K562 (cell line): ENCODE measurements around the gene DLGAP5. TPM values are rescaled to one million over a fixed set of nuclear protein-coding genes. Genes with fewer than 3 reads are reported as not detected.

Source experiments
- ATAC-seq: fragments of 200-7000 bp; cut with Tn5 transposase; 3 replicates; pipeline ENCODE4 v1.9.1; 2020; ENCODE audit warnings: moderate library complexity
- BruUV-seq: library from RNA; stranded (reverse); fragments of 400-500 nt; replicated peaks from 2 replicates; lab custom pipeline; 2021; lab: Mats Ljungman, UMichigan
- CTCF ChIA-PET: fragments of 300-600 bp; formaldehyde crosslinking; extraction: SDS; loops from one replicate; lab custom pipeline; 2021; ENCODE audit warnings: low intra/inter-chr PET ratio; lab: Yijun Ruan, JAX
- POLR2A ChIA-PET: fragments of 300-600, 350-650 bp; sonication (Branson Sonifier 250); formaldehyde crosslinking; extraction: SDS; loops from one replicate; lab custom pipeline; 2021; ENCODE audit warnings: antibody characterized with exemption, inconsistent platforms; lab: Yijun Ruan, JAX
- DNase-seq, 4 experiments: peaks; one replicate each; pipeline versions ENCODE4 v3.0.0 to v3.0.0-alpha.2; 2011 to 2018; ENCODE audit warnings: low spot score in 3 of 4, mixed read lengths in 3 of 4; ENCODE audit errors: extremely low read depth in 1 of 4
- FAIRE-seq: peaks from 2 replicates; lab custom pipeline; 2011; peaks lifted over from hg19 to GRCh38; lab: Jason Lieb, UNC
- H2AFZ ChIP-seq: 2 replicates; pipeline ENCODE4 v1.6.0; 2011; ENCODE audit warnings: low read depth, low read length, control low read depth, inconsistent platforms
- H3K27ac ChIP-seq: fragments of 200-600 bp; 3 replicates; pipeline ENCODE4 v1.8.0; 2011; ENCODE audit warnings: low read depth, mild to moderate bottlenecking, control low read depth, inconsistent platforms, low read length, moderate library complexity, mixed read lengths; ENCODE audit errors: extremely low read depth
- H3K27me3 ChIP-seq, 2 experiments: fragments of 300-600 bp in 1 of 2; 2 replicates in 1 of 2; 3 replicates in 1 of 2; pipeline versions ENCODE4 v1.6.0 to v1.8.0; 2011; ENCODE audit warnings: inconsistent platforms in 2 of 2, low read length in 2 of 2, mild to moderate bottlenecking in 1 of 2, mixed read lengths in 1 of 2, moderate library complexity in 1 of 2; ENCODE audit not compliant: control insufficient read depth in 2 of 2, insufficient read depth in 2 of 2
- H3K36me3 ChIP-seq: fragments of 300-600 bp; 3 replicates; pipeline ENCODE4 v1.8.0; 2011; ENCODE audit warnings: mild to moderate bottlenecking, low read length, inconsistent platforms; ENCODE audit not compliant: control insufficient read depth, insufficient read depth
- H3K4me1 ChIP-seq, 2 experiments: fragments of 200-600 bp in 1 of 2; replicated peaks in 1 of 2; 2 replicates in 1 of 2; 3 replicates in 1 of 2; pipeline versions ENCODE4 v1.5.1 to v1.8.0; 2011; ENCODE audit warnings: inconsistent platforms in 2 of 2, low read length in 2 of 2, mild to moderate bottlenecking in 1 of 2, mixed read lengths in 1 of 2, moderate library complexity in 1 of 2; ENCODE audit not compliant: control insufficient read depth in 2 of 2, insufficient read depth in 2 of 2
- H3K4me2 ChIP-seq: 2 replicates; pipeline ENCODE4 v1.6.1; 2011; ENCODE audit warnings: low read length, control low read depth, inconsistent platforms, mixed read lengths; ENCODE audit not compliant: insufficient read depth
- H3K4me3 ChIP-seq: fragments of 200-600 bp; sonication (generic), shearing (Covaris generic); 2 replicates; pipeline ENCODE4 v1.5.1; 2016; ENCODE audit warnings: control low read depth, inconsistent platforms
- H3K79me2 ChIP-seq: fragments of 200-600 bp; 3 replicates; pipeline ENCODE4 v1.8.0; 2011; ENCODE audit warnings: low read length, inconsistent platforms; ENCODE audit not compliant: control insufficient read depth, insufficient read depth
- H3K9ac ChIP-seq, 2 experiments: 2 replicates each; pipeline versions ENCODE4 v1.6.0 to v1.6.1; 2011; ENCODE audit warnings: low read depth in 2 of 2, low read length in 2 of 2, control low read depth in 1 of 2, inconsistent platforms in 1 of 2, mild to moderate bottlenecking in 1 of 2, mixed read lengths in 1 of 2; ENCODE audit not compliant: insufficient read depth in 1 of 2
- H3K9me1 ChIP-seq: one replicate; pipeline ENCODE4 v1.6.0; 2011; ENCODE audit warnings: inconsistent platforms, mild to moderate bottlenecking, low read length, moderate library complexity; ENCODE audit not compliant: control insufficient read depth, insufficient read depth
- H3K9me3 ChIP-seq: replicated peaks from 2 replicates; pipeline ENCODE4 v1.5.1; 2011; ENCODE audit warnings: low read depth, low read length, inconsistent platforms; ENCODE audit not compliant: control insufficient read depth, insufficient read depth
- H4K20me1 ChIP-seq: replicated peaks from 2 replicates; pipeline ENCODE4 v1.6.1; 2011; ENCODE audit warnings: low read length, inconsistent platforms, mixed read lengths; ENCODE audit not compliant: control insufficient read depth, insufficient read depth
- CTBP1 ChIP-seq: fragments of 450-650 bp; IDR thresholded peaks from 2 replicates; pipeline ENCODE4 v1.6.1; 2016; ENCODE audit warnings: borderline replicate concordance
- EWSR1 ChIP-seq: fragments of 450-650 bp; IDR thresholded peaks from 2 replicates; pipeline ENCODE4 v1.6.1; 2018; ENCODE audit warnings: borderline replicate concordance, mild to moderate bottlenecking, low read depth, moderate library complexity; ENCODE audit not compliant: partially characterized antibody
- HDGF ChIP-seq: fragments of 450-650 bp; IDR thresholded peaks from 2 replicates; pipeline ENCODE4 v1.6.1; 2016
- HNRNPL ChIP-seq: fragments of 200-400 bp; formaldehyde crosslinking; IDR thresholded peaks from 2 replicates; pipeline ENCODE4 v1.6.1; 2017; ENCODE audit warnings: low read depth, mild to moderate bottlenecking, low read length
- MBD2 ChIP-seq: sonication (generic); IDR thresholded peaks from 2 replicates; pipeline ENCODE4 v1.6.1; 2016; ENCODE audit warnings: low read depth, borderline replicate concordance
- NRF1 ChIP-seq, 2 experiments: fragments of 450-650 bp; IDR thresholded peaks in 1 of 2; conservative IDR thresholded peaks in 1 of 2; 2 replicates each; pipeline ENCODE4 v1.6.1; 2014; ENCODE audit warnings: mild to moderate bottlenecking in 2 of 2
- PHF20 ChIP-seq: fragments of 450-650 bp; IDR thresholded peaks from 2 replicates; pipeline ENCODE4 v1.6.1; 2018; ENCODE audit not compliant: partially characterized antibody
- PHF8 ChIP-seq: fragments of 200-600 bp; sonication (generic); IDR thresholded peaks from 2 replicates; pipeline ENCODE4 v1.6.1; 2012; ENCODE audit warnings: mixed run types, mild to moderate bottlenecking, inconsistent platforms, low read length, moderate library complexity, borderline replicate concordance
- RB1 ChIP-seq: fragments of 450-650 bp; IDR thresholded peaks from 2 replicates; pipeline ENCODE4 v1.6.1; 2017; ENCODE audit warnings: low read depth, mild to moderate bottlenecking
- RBBP5 ChIP-seq: fragments of 200-600 bp; sonication (generic); IDR thresholded peaks from 2 replicates; pipeline ENCODE4 v1.6.1; 2012; ENCODE audit warnings: borderline replicate concordance, mild to moderate bottlenecking, low read length, control low read depth, inconsistent platforms; ENCODE audit not compliant: insufficient read depth, poor library complexity, severe bottlenecking
- RBM25 ChIP-seq: fragments of 200-400 bp; formaldehyde crosslinking; IDR thresholded peaks from 2 replicates; pipeline ENCODE4 v1.6.1; 2018; ENCODE audit warnings: low read length, low read depth, moderate library complexity; ENCODE audit not compliant: severe bottlenecking
- RFX7 ChIP-seq: fragments of 250-450 bp; sonication (Bioruptor Pico); IDR thresholded peaks from 2 replicates; pipeline ENCODE4 v1.5.1; 2021; ENCODE audit warnings: mild to moderate bottlenecking
- SETDB1 ChIP-seq: IDR thresholded peaks from one replicate; pipeline ENCODE4 v1.6.1; 2012; ENCODE audit warnings: low read length, control low read depth, inconsistent platforms
- SIN3B ChIP-seq: fragments of 450-650 bp; IDR thresholded peaks from 2 replicates; pipeline ENCODE4 v1.6.1; 2017; ENCODE audit warnings: low read depth, mild to moderate bottlenecking, moderate library complexity
- SMARCC2 ChIP-seq: fragments of 450-650 bp; IDR thresholded peaks from 2 replicates; pipeline ENCODE4 v1.6.1; 2017; ENCODE audit warnings: antibody characterized with exemption, moderate library complexity, mild to moderate bottlenecking, low read depth
- TCFL5 ChIP-seq: fragments of 250-450 bp; sonication (Bioruptor Pico); conservative IDR thresholded peaks from 2 replicates; pipeline ENCODE4 v1.6.1; 2021; ENCODE audit warnings: mild to moderate bottlenecking, moderate library complexity, matching md5 sums
- TRIM24 ChIP-seq, 2 experiments: fragments of 450-650 bp; IDR thresholded peaks; 2 replicates each; pipeline ENCODE4 v1.6.1; 2016
- ZFP30 ChIP-seq: fragments of 250-450 bp; sonication (Bioruptor Pico); IDR thresholded peaks from 2 replicates; pipeline ENCODE4 v1.8.0; 2022; ENCODE audit warnings: moderate library complexity, mild to moderate bottlenecking, inconsistent platforms, borderline replicate concordance
- ZNF707 ChIP-seq: fragments of 250-450 bp; sonication (Bioruptor Pico); conservative IDR thresholded peaks from 2 replicates; pipeline ENCODE4 v1.8.0; 2022; ENCODE audit warnings: inconsistent platforms, mild to moderate bottlenecking, moderate library complexity
- WGBS: fragments of 100-300 bp; shearing (Covaris generic); methylation state at CpG from one replicate; pipeline ENCODE4 v1.1.6; 2016; ENCODE audit warnings: low coverage, mixed read lengths; ENCODE audit not compliant: insufficient coverage; ENCODE audit errors: missing lambda C conversion rate; 5-methylcytosine and 5-hydroxymethylcytosine counted together
- in situ Hi-C: fragments of 300-500 bp; cut with MboI; formaldehyde crosslinking; loops from 4 replicates; pipeline ENCODE4 v1.15.0; 2018; ENCODE audit warnings: inconsistent platforms, mixed read lengths
- intact Hi-C: fragments of 100-400 bp; cut with micrococcal nuclease; formaldehyde crosslinking; loops from 2 replicates; pipeline ENCODE4 v1.14.2; 2022
- polyA plus RNA-seq, 8 experiments: library from polyadenylated mRNA; depleted of rRNA in 4 of 8; stranded (reverse) in 5 of 8; unstranded in 3 of 8; fragments of >200 nt; fragmentation: Nextera tagmentation in 2 of 8; fragmentation: Illumina TruSeq in 1 of 8; extraction: Ambion mirVana in 2 of 8; extraction: Trizol in 1 of 8; gene quantifications; 2 replicates each; pipeline versions ENCODE4 v1.2.1 to v1.2.3, GENCODE V29; 2011 to 2014; ENCODE audit warnings: inconsistent platforms in 1 of 8, missing spikeins in 1 of 8
- total RNA-seq, 7 experiments: library from RNA; depleted of rRNA in 6 of 7; stranded (reverse); fragments of >200 nt in 6 of 7; fragmentation: Illumina TruSeq in 2 of 7; extraction: Trizol in 2 of 7; gene quantifications; 2 replicates each; pipeline versions ENCODE4 v1.2.1 to v1.2.3, GENCODE V29; 2011 to 2021; ENCODE audit warnings: low replicate concordance in 1 of 7
- TF ChIP-seq, protein P1 (sequence below): fragments of 200-800 bp; sonication (Bioruptor generic); IDR thresholded peaks from 2 replicates; pipeline ENCODE4 v1.6.1; 2017; ENCODE audit warnings: missing genetic modification characterization, missing compliant biosample characterization
- TF ChIP-seq, protein P2 (sequence below), 2 experiments: IDR thresholded peaks; 2 replicates each; pipeline ENCODE4 v1.6.1; 2012; ENCODE audit warnings: improper control_type of control experiment in 2 of 2, low read depth in 2 of 2, low read length in 2 of 2, borderline replicate concordance in 1 of 2

DLGAP5 gene
- total and polyA plus RNA-seq, 9 of the 15 experiments (the other 6 are each of a cell fraction or from before 2014, with no cell fraction given), result 39.1 to 80.0 (median 59.9) TPM

DNA sequence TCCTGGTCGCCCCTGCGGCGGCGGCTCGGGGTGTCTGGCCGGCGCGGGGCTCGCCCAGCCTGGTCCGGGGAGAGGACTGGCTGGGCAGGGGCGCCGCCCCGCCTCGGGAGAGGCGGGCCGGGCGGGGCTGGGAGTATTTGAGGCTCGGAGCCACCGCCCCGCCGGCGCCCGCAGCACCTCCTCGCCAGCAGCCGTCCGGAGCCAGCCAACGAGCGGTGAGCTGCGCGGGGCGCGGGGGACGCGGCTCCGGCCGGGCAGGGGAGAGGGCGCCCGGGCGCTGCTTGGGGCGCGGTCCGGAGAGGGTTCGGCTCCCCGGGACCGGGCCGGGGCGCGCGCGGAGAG is 62.3 kb downstream of the DLGAP5 start, which contains the start of gene LGALS3:
Gene LGALS3 (plus strand): TSS at position 167 of the 342 bp plus-strand sequence. CDS start 8,122 bp downstream, outside the sequence.
- Histone ChIP-seq H2AFZ (peak within 1 kb of the TSS; percentile 59), H3K9me3 (no peaks in the 10 kb centered on the region), H3K4me1 (peaks cover 0 to 13% of the 10 kb centered on the region in 2 experiments; a peak in 3 of 5 replicates), H3K36me3 (no peaks in the 10 kb centered on the region), H3K79me2 (no peaks in the 10 kb centered on the region), H3K4me2 (peak within 1 kb of the TSS; percentile 32; the same call in 1 of the 2 replicates), H3K9ac (peak within 1 kb of the TSS; percentile 25 to 85; a peak in 3 of 4 replicates), H3K27me3 (no peaks in the 10 kb centered on the region), H3K4me3 (peak within 1 kb of the TSS; percentile 45), H3K9me1 (no peaks in the 10 kb centered on the region), H3K27ac (no peak within 1 kb of the TSS), H4K20me1 (no peaks in the 10 kb centered on the region)
- 0% methylated on average over 2 of the region's 50 CpGs for WGBS
- no TSS peak for BruUV-seq
- peak; percentile 90 for ATAC-seq
- DNase-seq, result peak; percentile 50 to 80 (median 74)
- ChIA-PET POLR2A (no interaction called here), CTCF (interaction anchor here (0.6 kb wide), 1 partner anchor 42 kb away, joined by 4 read pairs; no protein-coding TSS in a partner anchor)
- intact Hi-C loops (no loop called here), in situ Hi-C loops (no loop called here)
- no peak for FAIRE-seq
- 0 out of 2 replicates have a peak, but pooled peaks have one; percentile 28 for TF ChIP-seq HNRNPL
- no peak for TF ChIP-seq TCFL5 (CRISPR knock-in tag)
- TF ChIP-seq NRF1 (conservative IDR thresholded peaks at IDR 0.05 in 1 of 2, IDR thresholded peaks at IDR 0.05 in 1 of 2), result peak in 1 of 2 experiments; percentile 41; a peak in 2 of 4 replicates
- TF ChIP-seq RBBP5, result peak; percentile 32
- TF ChIP-seq RBM25, result no peak
- TF ChIP-seq, protein P1, sequence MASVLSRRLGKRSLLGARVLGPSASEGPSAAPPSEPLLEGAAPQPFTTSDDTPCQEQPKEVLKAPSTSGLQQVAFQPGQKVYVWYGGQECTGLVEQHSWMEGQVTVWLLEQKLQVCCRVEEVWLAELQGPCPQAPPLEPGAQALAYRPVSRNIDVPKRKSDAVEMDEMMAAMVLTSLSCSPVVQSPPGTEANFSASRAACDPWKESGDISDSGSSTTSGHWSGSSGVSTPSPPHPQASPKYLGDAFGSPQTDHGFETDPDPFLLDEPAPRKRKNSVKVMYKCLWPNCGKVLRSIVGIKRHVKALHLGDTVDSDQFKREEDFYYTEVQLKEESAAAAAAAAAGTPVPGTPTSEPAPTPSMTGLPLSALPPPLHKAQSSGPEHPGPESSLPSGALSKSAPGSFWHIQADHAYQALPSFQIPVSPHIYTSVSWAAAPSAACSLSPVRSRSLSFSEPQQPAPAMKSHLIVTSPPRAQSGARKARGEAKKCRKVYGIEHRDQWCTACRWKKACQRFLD (CRISPR knock-in tag), result no peak
- no peak for TF ChIP-seq TRIM24 (IDR thresholded peaks at IDR 0.05)
- TF ChIP-seq, protein P2, sequence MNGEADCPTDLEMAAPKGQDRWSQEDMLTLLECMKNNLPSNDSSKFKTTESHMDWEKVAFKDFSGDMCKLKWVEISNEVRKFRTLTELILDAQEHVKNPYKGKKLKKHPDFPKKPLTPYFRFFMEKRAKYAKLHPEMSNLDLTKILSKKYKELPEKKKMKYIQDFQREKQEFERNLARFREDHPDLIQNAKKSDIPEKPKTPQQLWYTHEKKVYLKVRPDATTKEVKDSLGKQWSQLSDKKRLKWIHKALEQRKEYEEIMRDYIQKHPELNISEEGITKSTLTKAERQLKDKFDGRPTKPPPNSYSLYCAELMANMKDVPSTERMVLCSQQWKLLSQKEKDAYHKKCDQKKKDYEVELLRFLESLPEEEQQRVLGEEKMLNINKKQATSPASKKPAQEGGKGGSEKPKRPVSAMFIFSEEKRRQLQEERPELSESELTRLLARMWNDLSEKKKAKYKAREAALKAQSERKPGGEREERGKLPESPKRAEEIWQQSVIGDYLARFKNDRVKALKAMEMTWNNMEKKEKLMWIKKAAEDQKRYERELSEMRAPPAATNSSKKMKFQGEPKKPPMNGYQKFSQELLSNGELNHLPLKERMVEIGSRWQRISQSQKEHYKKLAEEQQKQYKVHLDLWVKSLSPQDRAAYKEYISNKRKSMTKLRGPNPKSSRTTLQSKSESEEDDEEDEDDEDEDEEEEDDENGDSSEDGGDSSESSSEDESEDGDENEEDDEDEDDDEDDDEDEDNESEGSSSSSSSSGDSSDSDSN (IDR thresholded peaks at IDR 0.05; ENCODE audit: borderline replicate concordance in 1 of 2, low read depth in 2 of 2, low read length in 2 of 2), result 0 out of 4 replicates have a peak, but pooled peaks have one; percentile 22 to 43
- TF ChIP-seq RFX7, result no peak
- peak; percentile 27; the same call in 1 of the 2 replicates for TF ChIP-seq CTBP1
- TF ChIP-seq ZNF707 (CRISPR knock-in tag), result no peak
- TF ChIP-seq ZFP30 (CRISPR knock-in tag), result no peak
- TF ChIP-seq RB1, result peak; percentile 7; the same call in 1 of the 2 replicates
- TF ChIP-seq PHF20, result no peak
- TF ChIP-seq SMARCC2, result no peak
- no peak for TF ChIP-seq HDGF
- peak; percentile 21; the same call in 1 of the 2 replicates for TF ChIP-seq PHF8
- TF ChIP-seq SETDB1, result no peak
- no peak for TF ChIP-seq EWSR1
- 0 out of 2 replicates have a peak, but pooled peaks have one; percentile 36 for TF ChIP-seq SIN3B
- TF ChIP-seq MBD2, result no peak
